ENCODE results near the gene LIPH.

LIPH gene

GRCh38 chr3:185540695-185541094 lies 11.7 kb downstream of the LIPH start:
- in situ Hi-C loops (cut with HindIII; ENCODE audit: low sequenced_read_pairs): no loop called here

- in situ Hi-C loops (cut with HindIII; ENCODE audit: low sequenced_read_pairs): no loop called here
These were observed 12.5 kb downstream of the LIPH start for GRCh38 chr3:185539934-185540333.

GRCh38 chr3:185537369-185537970 lies 14.9 kb downstream of the LIPH start:
- in situ Hi-C loops (cut with HindIII; ENCODE audit: low sequenced_read_pairs): no loop called here

GRCh38 chr3:185534511-185534910 lies 17.9 kb downstream of the LIPH start:
- in situ Hi-C loops (cut with HindIII; ENCODE audit: low sequenced_read_pairs): no loop called here

GRCh38 chr3:185532901-185533300 lies 19.5 kb downstream of the LIPH start:
- in situ Hi-C loops (cut with HindIII; ENCODE audit: low sequenced_read_pairs): no loop called here

GRCh38 chr3:185530856-185531255 lies 21.5 kb downstream of the LIPH start:
- in situ Hi-C loops (cut with HindIII; ENCODE audit: low sequenced_read_pairs): no loop called here

GRCh38 chr3:185528532-185528931 lies 23.9 kb downstream of the LIPH start:
- in situ Hi-C loops (cut with HindIII; ENCODE audit: low sequenced_read_pairs): no loop called here

- in situ Hi-C loops (cut with HindIII; ENCODE audit: low sequenced_read_pairs): no loop called here
These were observed 25.0 kb downstream of the LIPH start for GRCh38 chr3:185527364-185527763.

- in situ Hi-C loops (cut with HindIII; ENCODE audit: low sequenced_read_pairs): no loop called here
These were observed 25.9 kb downstream of the LIPH start for GRCh38 chr3:185526349-185526951.

- in situ Hi-C loops (cut with HindIII; ENCODE audit: low sequenced_read_pairs): no loop called here
These were observed 30.8 kb downstream of the LIPH start for GRCh38 chr3:185521349-185522138.

- in situ Hi-C loops (cut with HindIII; ENCODE audit: low sequenced_read_pairs): no loop called here
These were observed 33.4 kb downstream of the LIPH start for GRCh38 chr3:185519021-185519420.

GRCh38 chr3:185517387-185518130 lies 34.8 kb downstream of the LIPH start:
- in situ Hi-C loops (cut with HindIII; ENCODE audit: low sequenced_read_pairs): no loop called here

- in situ Hi-C loops (cut with HindIII; ENCODE audit: low sequenced_read_pairs): no loop called here
These were observed 40.7 kb downstream of the LIPH start for GRCh38 chr3:185511711-185512110.

- in situ Hi-C loops (cut with HindIII; ENCODE audit: low sequenced_read_pairs): no loop called here
These were observed 43.9 kb downstream of the LIPH start for GRCh38 chr3:185508335-185508991.

- in situ Hi-C loops (cut with HindIII; ENCODE audit: low sequenced_read_pairs): no loop called here
These were observed 44.5 kb downstream of the LIPH start for GRCh38 chr3:185507883-185508282.

- in situ Hi-C loops (cut with HindIII; ENCODE audit: low sequenced_read_pairs): no loop called here
These were observed 47.8 kb downstream of the LIPH start for GRCh38 chr3:185504636-185505035.

GRCh38 chr3:185503521-185503920 lies 48.9 kb downstream of the LIPH start:
- in situ Hi-C loops (cut with HindIII; ENCODE audit: low sequenced_read_pairs): no loop called here

GRCh38 chr3:185502987-185503386 lies 49.4 kb downstream of the LIPH start:
- in situ Hi-C loops (cut with HindIII; ENCODE audit: low sequenced_read_pairs): no loop called here

- in situ Hi-C loops (cut with HindIII; ENCODE audit: low sequenced_read_pairs): no loop called here
These were observed 53.6 kb downstream of the LIPH start, which contains the start of gene TMEM41A for GRCh38 chr3:185498503-185499396. Gene TMEM41A, minus strand, starts transcription at chr3:185499035. Its CDS starts 74 bp downstream, at chr3:185498961.

GRCh38 chr3:185490241-185490640 lies 62.1 kb downstream of the LIPH start:
- in situ Hi-C loops (cut with HindIII; ENCODE audit: low sequenced_read_pairs): no loop called here
